B cell (primary cell): Measurements from ENCODE around the gene OR2T10.
"Not testable (repeated sequence)": the region's sequence is repeated elsewhere in the genome, so short reads cannot be mapped to it uniquely, and the experiment has no call there.

Source experiments
- EZH2 ChIP-seq: IDR thresholded peaks from 2 replicates; pipeline ENCODE4 v1.6.1; 2012; ENCODE audit warnings: borderline replicate concordance, low read depth, mild to moderate bottlenecking, moderate library complexity, low read length; ENCODE audit not compliant: insufficient read depth, poor library complexity, severe bottlenecking
- TF ChIP-seq, protein P1 (sequence below): fragments of 200-600 bp; IDR thresholded peaks from one replicate; pipeline ENCODE4 v1.8.0; 2022; ENCODE audit warnings: antibody characterized with exemption, mild to moderate bottlenecking

DNA sequence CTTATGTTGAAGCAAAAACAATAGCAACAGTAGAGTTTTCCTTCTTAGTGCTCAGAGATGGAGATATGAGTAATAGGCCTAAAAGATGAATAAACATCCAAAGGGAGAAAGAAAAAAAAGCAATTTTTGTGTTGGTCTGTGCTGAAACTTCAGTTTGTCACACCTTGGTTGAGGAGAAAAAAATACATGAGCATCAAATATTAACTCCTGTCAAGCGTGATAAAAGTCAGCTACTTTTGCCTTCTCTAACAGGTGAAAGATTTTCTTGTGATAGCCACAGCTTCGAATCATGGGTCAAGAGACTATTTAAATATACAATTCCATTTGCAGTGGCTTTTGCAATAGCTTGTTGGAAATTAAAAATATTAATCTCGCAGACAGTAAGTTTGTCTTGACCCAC is 43.4 kb upstream of the OR2T10 start:
- TF ChIP-seq, protein P1, sequence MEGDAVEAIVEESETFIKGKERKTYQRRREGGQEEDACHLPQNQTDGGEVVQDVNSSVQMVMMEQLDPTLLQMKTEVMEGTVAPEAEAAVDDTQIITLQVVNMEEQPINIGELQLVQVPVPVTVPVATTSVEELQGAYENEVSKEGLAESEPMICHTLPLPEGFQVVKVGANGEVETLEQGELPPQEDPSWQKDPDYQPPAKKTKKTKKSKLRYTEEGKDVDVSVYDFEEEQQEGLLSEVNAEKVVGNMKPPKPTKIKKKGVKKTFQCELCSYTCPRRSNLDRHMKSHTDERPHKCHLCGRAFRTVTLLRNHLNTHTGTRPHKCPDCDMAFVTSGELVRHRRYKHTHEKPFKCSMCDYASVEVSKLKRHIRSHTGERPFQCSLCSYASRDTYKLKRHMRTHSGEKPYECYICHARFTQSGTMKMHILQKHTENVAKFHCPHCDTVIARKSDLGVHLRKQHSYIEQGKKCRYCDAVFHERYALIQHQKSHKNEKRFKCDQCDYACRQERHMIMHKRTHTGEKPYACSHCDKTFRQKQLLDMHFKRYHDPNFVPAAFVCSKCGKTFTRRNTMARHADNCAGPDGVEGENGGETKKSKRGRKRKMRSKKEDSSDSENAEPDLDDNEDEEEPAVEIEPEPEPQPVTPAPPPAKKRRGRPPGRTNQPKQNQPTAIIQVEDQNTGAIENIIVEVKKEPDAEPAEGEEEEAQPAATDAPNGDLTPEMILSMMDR: not testable (repeated sequence)
- TF ChIP-seq EZH2: not testable (repeated sequence)
